ENCODE measurements around the gene KCNMB4. TPM values are rescaled to one million over a fixed set of nuclear protein-coding genes. Genes with fewer than 3 reads are reported as not detected.

Gene KCNMB4, protein sequence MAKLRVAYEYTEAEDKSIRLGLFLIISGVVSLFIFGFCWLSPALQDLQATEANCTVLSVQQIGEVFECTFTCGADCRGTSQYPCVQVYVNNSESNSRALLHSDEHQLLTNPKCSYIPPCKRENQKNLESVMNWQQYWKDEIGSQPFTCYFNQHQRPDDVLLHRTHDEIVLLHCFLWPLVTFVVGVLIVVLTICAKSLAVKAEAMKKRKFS
- under 0.01 and 0.05 TPM in 2 replicates for total RNA-seq

DNA sequence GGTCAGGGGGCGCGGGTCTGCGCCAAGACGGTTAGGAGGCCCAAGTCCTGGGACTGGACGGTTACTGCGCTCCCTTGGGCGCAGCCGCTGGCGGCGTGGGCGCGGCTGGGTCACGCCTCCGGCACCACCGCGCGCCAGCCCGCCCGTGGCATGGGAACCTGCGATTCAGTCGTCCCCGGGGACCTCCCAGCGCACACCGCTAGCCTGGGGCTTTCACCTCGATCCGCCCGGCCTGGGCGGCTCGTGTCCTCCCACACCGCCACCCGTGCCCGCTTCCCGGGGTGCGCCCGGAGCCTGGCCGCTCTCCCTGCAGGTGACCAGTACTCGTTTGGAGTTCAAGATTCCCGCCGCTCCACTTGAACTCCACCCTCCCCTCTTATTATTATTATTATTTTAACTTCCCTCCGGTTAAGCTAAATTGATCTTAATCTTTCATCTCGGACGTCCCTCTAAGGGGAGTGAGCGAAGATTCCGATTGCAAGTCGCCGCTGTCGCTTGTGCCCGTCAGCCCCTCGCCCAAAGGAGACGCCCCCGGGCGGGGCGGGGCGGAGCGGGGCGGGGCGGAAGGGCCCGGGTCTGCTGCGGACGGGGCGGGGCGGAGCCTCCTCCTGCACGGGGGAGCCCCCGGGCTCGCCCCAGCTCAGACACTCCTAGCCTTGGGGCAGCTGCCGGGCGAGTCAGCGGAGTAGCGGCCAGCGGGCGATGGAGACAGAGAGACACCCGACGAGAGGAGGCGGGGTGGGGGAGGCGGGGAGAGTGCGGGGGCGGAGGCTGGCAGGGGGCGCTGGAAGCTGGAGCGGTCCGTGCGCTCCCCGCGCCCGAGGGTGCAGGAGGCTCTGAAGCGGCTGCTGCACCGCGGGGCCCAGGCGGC lies at the start of gene KCNMB4:
Gene KCNMB4 (plus strand): TSS at position 643 of the 871 bp plus-strand sequence. CDS start 445 bp downstream, outside the sequence.

Other genes starting within 250 kb of the KCNMB4 start
- 69.2 and 89.1 TPM in 2 replicates for gene CNOT2, start 122.9 kb upstream of the KCNMB4 start, total RNA-seq